NB4 (cell line): ENCODE data around the gene UNC79.
A peak's percentile ranks its signal among the peaks of the same experiment; 100 is the strongest.

ENCODE experiments used
- DNase-seq: peaks from one replicate; pipeline ENCODE4 v3.0.0; 2010; ENCODE audit warnings: low read depth
- H3K4me3 ChIP-seq: one replicate; pipeline ENCODE4 v1.5.1; 2011; ENCODE audit warnings: mild to moderate bottlenecking, low read depth, low read length, moderate library complexity
- MYC ChIP-seq: IDR thresholded peaks from 2 replicates; pipeline ENCODE4 v1.6.1; 2011; ENCODE audit warnings: low read depth, low read length
- POLR2A ChIP-seq: IDR thresholded peaks from 2 replicates; pipeline ENCODE4 v1.6.1; 2011; ENCODE audit warnings: mild to moderate bottlenecking; ENCODE audit not compliant: insufficient read length; ENCODE audit errors: extremely low read depth
- TF ChIP-seq, protein P1 (sequence below): IDR thresholded peaks from one replicate; pipeline ENCODE4 v1.5.1; 2012; ENCODE audit warnings: low read depth, low read length
- TF ChIP-seq, protein P2 (sequence below): IDR thresholded peaks from 2 replicates; pipeline ENCODE4 v1.6.1; 2011; ENCODE audit warnings: low read depth, low read length

The UNC79 gene

DNA sequence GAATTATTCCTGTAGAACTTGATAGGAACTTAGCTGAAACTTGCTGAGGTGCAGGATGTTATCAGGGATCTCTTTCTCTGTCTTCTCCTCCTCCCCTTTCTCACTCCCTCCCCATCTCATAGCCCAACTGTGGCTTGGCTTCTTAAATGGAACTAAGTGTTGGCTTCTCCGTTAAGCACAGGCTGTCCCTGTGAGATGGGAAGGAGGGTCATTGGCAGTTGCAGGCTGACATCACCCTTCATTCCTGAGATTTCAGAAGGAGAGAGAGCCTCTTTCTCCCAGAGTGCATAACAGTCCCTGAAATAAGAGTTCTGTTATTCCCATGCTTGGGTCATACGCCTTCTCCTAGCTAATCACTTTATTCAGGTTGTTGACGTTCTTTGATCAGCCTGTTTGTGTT is 162.0 kb downstream of the UNC79 start:
- H3K4me3 ChIP-seq, result no peak overlapping the region
- TF ChIP-seq, protein P1, sequence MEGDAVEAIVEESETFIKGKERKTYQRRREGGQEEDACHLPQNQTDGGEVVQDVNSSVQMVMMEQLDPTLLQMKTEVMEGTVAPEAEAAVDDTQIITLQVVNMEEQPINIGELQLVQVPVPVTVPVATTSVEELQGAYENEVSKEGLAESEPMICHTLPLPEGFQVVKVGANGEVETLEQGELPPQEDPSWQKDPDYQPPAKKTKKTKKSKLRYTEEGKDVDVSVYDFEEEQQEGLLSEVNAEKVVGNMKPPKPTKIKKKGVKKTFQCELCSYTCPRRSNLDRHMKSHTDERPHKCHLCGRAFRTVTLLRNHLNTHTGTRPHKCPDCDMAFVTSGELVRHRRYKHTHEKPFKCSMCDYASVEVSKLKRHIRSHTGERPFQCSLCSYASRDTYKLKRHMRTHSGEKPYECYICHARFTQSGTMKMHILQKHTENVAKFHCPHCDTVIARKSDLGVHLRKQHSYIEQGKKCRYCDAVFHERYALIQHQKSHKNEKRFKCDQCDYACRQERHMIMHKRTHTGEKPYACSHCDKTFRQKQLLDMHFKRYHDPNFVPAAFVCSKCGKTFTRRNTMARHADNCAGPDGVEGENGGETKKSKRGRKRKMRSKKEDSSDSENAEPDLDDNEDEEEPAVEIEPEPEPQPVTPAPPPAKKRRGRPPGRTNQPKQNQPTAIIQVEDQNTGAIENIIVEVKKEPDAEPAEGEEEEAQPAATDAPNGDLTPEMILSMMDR, result no peak
- TF ChIP-seq, protein P2, sequence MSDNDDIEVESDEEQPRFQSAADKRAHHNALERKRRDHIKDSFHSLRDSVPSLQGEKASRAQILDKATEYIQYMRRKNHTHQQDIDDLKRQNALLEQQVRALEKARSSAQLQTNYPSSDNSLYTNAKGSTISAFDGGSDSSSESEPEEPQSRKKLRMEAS, result no peak
- no peak for TF ChIP-seq POLR2A
- TF ChIP-seq MYC, result no peak
- no peak for DNase-seq

DNA sequence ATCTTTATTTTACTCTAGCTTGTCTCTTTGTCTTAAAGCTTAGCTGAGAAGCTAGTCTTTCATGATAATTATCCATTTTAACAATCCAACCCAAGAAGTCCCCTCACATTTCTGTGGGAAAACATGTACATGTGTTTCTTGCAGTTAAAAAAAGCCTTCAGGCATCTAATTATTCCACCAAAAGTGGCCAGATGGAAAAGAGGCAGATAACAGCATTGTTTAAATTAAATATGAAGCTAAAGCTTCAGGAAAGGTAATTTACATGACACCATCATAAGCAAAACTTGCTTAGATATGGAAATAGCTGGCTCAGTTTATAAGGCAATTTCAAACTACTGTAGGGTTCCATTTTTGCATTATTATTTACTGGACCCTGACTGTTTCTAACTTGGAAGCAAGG is 175.4 kb downstream of the UNC79 start:
- DNase-seq, result no peak
- no peak overlapping the region for H3K4me3 ChIP-seq
- TF ChIP-seq, protein P2, result no peak
- no peak for TF ChIP-seq MYC
- no peak for TF ChIP-seq POLR2A
- TF ChIP-seq, protein P1, result no peak

DNA sequence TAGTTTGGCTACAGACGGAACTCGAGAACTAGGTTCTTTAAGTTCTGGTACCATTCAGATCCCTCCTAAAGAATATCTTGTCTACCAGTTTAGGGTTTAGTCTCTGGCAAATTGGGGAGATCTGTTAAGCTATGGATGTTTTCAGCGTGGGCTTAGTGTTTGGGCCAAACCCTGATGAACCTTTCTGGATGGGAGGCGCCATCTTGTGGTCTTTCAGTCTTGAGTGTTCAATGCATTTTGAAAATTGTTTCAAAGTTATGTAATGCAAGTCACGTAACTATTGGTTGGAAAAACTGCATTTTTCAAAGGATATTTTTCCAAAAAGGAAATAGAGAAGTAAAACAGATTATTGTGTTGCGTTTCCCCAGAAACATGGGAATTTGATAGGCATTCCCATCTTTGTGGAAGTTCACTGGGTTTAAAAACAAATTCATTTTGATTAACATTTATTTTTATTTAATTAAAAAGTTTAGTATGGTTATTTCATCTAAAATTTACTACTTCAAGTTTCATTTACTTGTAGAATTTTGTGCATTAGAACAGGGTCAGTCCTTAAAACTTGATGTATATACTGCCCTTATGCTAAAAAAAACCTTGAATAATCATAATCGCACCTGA is 188.5 kb downstream of the UNC79 start:
- no peak overlapping the region for H3K4me3 ChIP-seq
- DNase-seq, result peak; percentile 67
- no peak for TF ChIP-seq POLR2A
- TF ChIP-seq, protein P2, result no peak
- no peak for TF ChIP-seq MYC
- TF ChIP-seq, protein P1, result peak; percentile 58

DNA sequence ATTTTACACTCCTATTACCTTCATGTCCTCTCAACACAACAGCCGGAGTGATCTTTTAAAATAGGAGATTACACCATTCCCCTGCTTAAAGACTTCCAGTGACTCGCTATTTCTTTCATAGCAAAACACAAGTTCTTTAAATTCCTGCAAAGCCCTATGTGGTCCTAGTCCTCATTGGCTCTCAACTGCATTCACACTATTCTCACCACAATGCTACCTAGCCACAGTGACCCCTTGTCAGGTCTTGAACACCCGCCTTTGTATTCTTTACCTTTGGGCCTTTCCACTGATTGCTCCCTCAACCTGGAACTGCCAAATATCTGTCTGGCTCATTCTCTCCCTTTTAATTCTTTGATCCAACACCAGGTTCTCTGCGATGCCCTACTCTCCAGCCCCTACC is 197.3 kb downstream of the UNC79 start:
- no peak for DNase-seq
- TF ChIP-seq, protein P2, result no peak
- no peak for TF ChIP-seq POLR2A
- TF ChIP-seq, protein P1, result no peak
- no peak for TF ChIP-seq MYC
- no peak overlapping the region for H3K4me3 ChIP-seq

DNA sequence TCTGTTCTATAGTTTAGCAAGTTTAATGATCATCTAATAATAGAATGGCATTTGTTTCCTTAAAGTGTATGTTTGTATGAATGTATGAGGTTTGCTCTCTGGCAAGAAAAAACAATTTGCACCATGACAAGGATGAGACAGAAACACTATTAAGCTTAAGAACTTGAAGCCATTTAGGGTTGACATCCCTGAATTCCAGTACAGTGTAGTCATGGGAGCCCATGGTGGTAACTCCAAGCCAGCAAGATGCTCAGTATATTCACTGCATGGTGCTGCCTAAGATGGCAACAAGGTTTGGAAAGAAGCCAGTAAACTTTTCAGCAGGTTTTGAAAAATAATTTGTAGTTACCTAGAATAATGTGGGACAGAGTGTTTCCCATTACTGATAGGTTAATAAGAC is 198.9 kb downstream of the UNC79 start:
- H3K4me3 ChIP-seq, result no peak overlapping the region
- TF ChIP-seq, protein P1, result no peak
- no peak for TF ChIP-seq POLR2A
- no peak for TF ChIP-seq MYC
- TF ChIP-seq, protein P2, result no peak
- DNase-seq, result no peak

DNA sequence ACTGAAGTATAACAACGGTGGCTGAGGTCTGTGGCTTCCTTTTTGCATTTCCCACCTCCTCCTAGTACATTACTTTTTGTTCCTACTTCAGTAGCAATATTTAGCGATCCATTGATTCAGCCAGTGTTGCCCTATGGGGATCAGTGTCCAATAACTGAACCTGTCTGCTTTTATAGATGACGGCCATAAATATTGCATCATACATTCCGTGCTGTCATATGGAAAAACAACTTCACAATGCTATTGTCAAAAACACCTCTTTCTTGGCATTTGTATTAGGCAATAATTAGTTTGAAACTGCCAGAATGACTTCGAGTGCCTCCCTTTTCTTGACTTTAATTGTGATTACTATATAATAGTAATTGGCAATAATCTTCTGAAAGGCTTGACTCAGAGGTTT is 208.1 kb downstream of the UNC79 start:
- no peak overlapping the region for H3K4me3 ChIP-seq
- TF ChIP-seq POLR2A, result no peak
- no peak for DNase-seq
